GM18873 (cell line): ENCODE measurements around the gene PTCD2.

ENCODE experiments used
- ATAC-seq: cut with Tn5 transposase; IDR thresholded peaks from one replicate; pipeline ENCODE4 v1.9.1; 2021; ENCODE audit warnings: mild to moderate bottlenecking, moderate library complexity, moderate number of reproducible peaks; ENCODE audit not compliant: unreplicated experiment, low FRiP score

Gene PTCD2

GRCh38 chr5:72319976-72320752, at the start of gene PTCD2, which contains the start of gene MRPS27:
Gene PTCD2, plus strand, starts transcription at chr5:72320373. Its CDS starts 10 bp downstream, at chr5:72320383.
Gene MRPS27, minus strand, starts transcription at chr5:72320240. Its CDS starts 19 bp downstream, at chr5:72320221.
- peak; percentile 99 for ATAC-seq

GRCh38 chr5:72271702-72272101, 48.5 kb upstream of the PTCD2 start:
- ATAC-seq: no peak

GRCh38 chr5:72272398-72272797, 47.8 kb upstream of the PTCD2 start:
- ATAC-seq: no peak

GRCh38 chr5:72273547-72273946, 46.6 kb upstream of the PTCD2 start:
- no peak for ATAC-seq

- no peak for ATAC-seq
Measured at GRCh38 chr5:72276219-72276752, 43.9 kb upstream of the PTCD2 start.

- ATAC-seq: no peak
Measured at GRCh38 chr5:72280581-72281069, 39.5 kb upstream of the PTCD2 start.

GRCh38 chr5:72281430-72281763, 38.8 kb upstream of the PTCD2 start:
- ATAC-seq: no peak

- no peak for ATAC-seq
Measured at GRCh38 chr5:72281764-72282499, 38.2 kb upstream of the PTCD2 start.

GRCh38 chr5:72282878-72283277, 37.3 kb upstream of the PTCD2 start:
- no peak for ATAC-seq

GRCh38 chr5:72283358-72283757, 36.8 kb upstream of the PTCD2 start:
- no peak for ATAC-seq

GRCh38 chr5:72284559-72285423, 35.4 kb upstream of the PTCD2 start:
- no peak for ATAC-seq

- ATAC-seq: no peak
Measured at GRCh38 chr5:72285424-72285821, 34.8 kb upstream of the PTCD2 start.

GRCh38 chr5:72286798-72287197, 33.4 kb upstream of the PTCD2 start:
- no peak for ATAC-seq

- ATAC-seq: no peak
Measured at GRCh38 chr5:72288924-72289323, 31.2 kb upstream of the PTCD2 start.

- no peak for ATAC-seq
Measured at GRCh38 chr5:72290356-72291133, 29.6 kb upstream of the PTCD2 start.

- no peak for ATAC-seq
Measured at GRCh38 chr5:72291601-72292000, 28.6 kb upstream of the PTCD2 start.

- ATAC-seq: no peak
Measured at GRCh38 chr5:72292411-72292810, 27.8 kb upstream of the PTCD2 start.

- no peak for ATAC-seq
Measured at GRCh38 chr5:72293495-72294055, 26.6 kb upstream of the PTCD2 start.

GRCh38 chr5:72294473-72294872, 25.7 kb upstream of the PTCD2 start:
- no peak for ATAC-seq
